Sigmoid colon (tissue), 7 donors: ENCODE measurements around the gene APOC3. TPM values are rescaled to one million over a fixed set of nuclear protein-coding genes. Genes with fewer than 3 reads are reported as not detected.

Experiments
- DNase-seq: peaks from one replicate; pipeline ENCODE4 v3.0.0-alpha.2; 2019
- H3K27ac ChIP-seq, 4 donors: fragments of 200-600 bp; sonication (generic); one replicate each; pipeline ENCODE4 v1.5.1; 2016 to 2019; ENCODE audit warnings: mild to moderate bottlenecking in 1 of 4
- H3K27me3 ChIP-seq, 3 donors: fragments of 200-600 bp; sonication (generic); one replicate each; pipeline ENCODE4 v1.5.1; 2019; ENCODE audit warnings: mild to moderate bottlenecking in 1 of 3
- H3K36me3 ChIP-seq, 4 donors: fragments of 200-600 bp; sonication (generic); one replicate each; pipeline ENCODE4 v1.5.1; 2016 to 2019
- H3K4me1 ChIP-seq, 4 donors: fragments of 200-600 bp; sonication (generic); one replicate each; pipeline ENCODE4 v1.5.1; 2017 to 2019
- H3K4me3 ChIP-seq, 4 donors: fragments of 200-600 bp; sonication (generic); one replicate each; pipeline ENCODE4 v1.5.1; 2017 to 2019; ENCODE audit warnings: mild to moderate bottlenecking in 2 of 4, moderate library complexity in 1 of 4
- H3K9me3 ChIP-seq, 4 donors: fragments of 200-600 bp in 3 of 4; sonication (generic) in 3 of 4; one replicate each; pipeline versions ENCODE4 v1.5.1 to v1.6.1; 2013 to 2019
- EP300 ChIP-seq, 4 donors: sonication (generic); formaldehyde crosslinking; IDR thresholded peaks; one replicate each; pipeline ENCODE4 v1.6.1; 2017; ENCODE audit warnings: antibody characterized with exemption in 4 of 4
- POLR2A ChIP-seq, 2 donors: fragments of 450-650 bp; IDR thresholded peaks; one replicate each; pipeline ENCODE4 v1.6.1; 2016; ENCODE audit warnings: antibody characterized with exemption in 2 of 2, mild to moderate bottlenecking in 2 of 2, moderate library complexity in 2 of 2
- POLR2AphosphoS5 ChIP-seq, 4 donors: sonication (generic); formaldehyde crosslinking; IDR thresholded peaks; one replicate each; pipeline ENCODE4 v1.6.1; 2017; ENCODE audit warnings: antibody characterized with exemption in 4 of 4
- WGBS, 2 donors: extraction: QIAGEN DNeasy Blood & Tissue Kit; methylation state at CpG; one replicate each; pipeline ENCODE4 v1.1.7; 2013; 5-methylcytosine and 5-hydroxymethylcytosine counted together
- intact Hi-C: fragments of 100-400 bp; cut with DNase I; formaldehyde crosslinking; loops from one replicate; pipeline ENCODE4 v1.15.1; 2023
- polyA plus RNA-seq, 3 donors: library from polyadenylated mRNA; stranded (reverse); fragments of 200-250 nt; gene quantifications; one replicate each; pipeline ENCODE4 v1.2.3, GENCODE V29; 2013
- total RNA-seq, 4 donors: library from RNA; depleted of rRNA; stranded (reverse); fragments of >200 nt; gene quantifications; one replicate each; pipeline ENCODE4 v1.1.0, GENCODE V29; 2016
- TF ChIP-seq, protein P1 (sequence below), 4 experiments: fragments of 450-650 bp in 3 of 4; fragments of 200-600 bp in 1 of 4; IDR thresholded peaks; one replicate each; pipeline ENCODE4 v1.5.1; 2016 to 2019; ENCODE audit warnings: antibody characterized with exemption in 4 of 4, mild to moderate bottlenecking in 3 of 4, moderate library complexity in 2 of 4
- donor health status: healthy with polysubstance abuse.
- donor health status: Bipolar disorder and iron deficiency.
- donor health status: healthy.

The APOC3 gene
- total and polyA plus RNA-seq, 7 donors: 0.19 to 4.4 TPM; not detected in 5

DNA sequence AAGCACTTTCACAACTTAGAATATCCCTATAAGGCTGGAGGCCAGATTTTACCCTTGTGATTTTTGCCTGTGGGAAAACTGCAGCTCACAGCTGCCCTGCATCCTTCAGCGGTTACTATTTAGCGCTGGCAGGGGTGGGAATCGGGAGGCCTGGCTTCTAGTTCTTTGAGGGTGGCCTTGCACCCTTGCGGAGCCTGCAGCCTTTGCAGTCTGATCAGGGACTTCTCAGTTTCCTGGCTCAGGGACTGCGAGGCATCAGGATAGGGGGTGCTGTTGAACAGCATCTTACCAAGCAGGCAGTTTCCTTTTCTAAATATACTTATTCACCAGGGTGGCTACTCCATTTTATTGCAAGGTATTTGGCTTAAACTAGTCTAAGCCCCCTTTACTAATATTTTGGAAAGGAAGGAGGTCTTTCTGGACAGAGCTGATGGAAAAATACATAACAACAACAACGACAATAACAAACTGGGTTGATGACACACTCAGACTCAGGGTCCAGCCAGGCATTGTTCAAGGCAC, 10.6 kb downstream of the APOC3 start:
- Histone ChIP-seq H3K27ac (no peak overlapping the region), H3K27me3 (no peaks in the 10 kb centered on the region), H3K36me3 (peaks cover 8 to 24% (median 14%) of the 10 kb centered on the region in 4 donors), H3K4me1 (peaks cover 0 to 13% (median 10%) of the 10 kb centered on the region in 4 donors), H3K9me3 (no peaks in the 10 kb centered on the region), H3K4me3 (no peak overlapping the region)
- DNase-seq: no peak
- TF ChIP-seq EP300 (IDR thresholded peaks at IDR 0.05) (no peak), POLR2A (IDR thresholded peaks at IDR 0.05) (no peak), POLR2AphosphoS5 (IDR thresholded peaks at IDR 0.05) (no peak)
- TF ChIP-seq, protein P1, sequence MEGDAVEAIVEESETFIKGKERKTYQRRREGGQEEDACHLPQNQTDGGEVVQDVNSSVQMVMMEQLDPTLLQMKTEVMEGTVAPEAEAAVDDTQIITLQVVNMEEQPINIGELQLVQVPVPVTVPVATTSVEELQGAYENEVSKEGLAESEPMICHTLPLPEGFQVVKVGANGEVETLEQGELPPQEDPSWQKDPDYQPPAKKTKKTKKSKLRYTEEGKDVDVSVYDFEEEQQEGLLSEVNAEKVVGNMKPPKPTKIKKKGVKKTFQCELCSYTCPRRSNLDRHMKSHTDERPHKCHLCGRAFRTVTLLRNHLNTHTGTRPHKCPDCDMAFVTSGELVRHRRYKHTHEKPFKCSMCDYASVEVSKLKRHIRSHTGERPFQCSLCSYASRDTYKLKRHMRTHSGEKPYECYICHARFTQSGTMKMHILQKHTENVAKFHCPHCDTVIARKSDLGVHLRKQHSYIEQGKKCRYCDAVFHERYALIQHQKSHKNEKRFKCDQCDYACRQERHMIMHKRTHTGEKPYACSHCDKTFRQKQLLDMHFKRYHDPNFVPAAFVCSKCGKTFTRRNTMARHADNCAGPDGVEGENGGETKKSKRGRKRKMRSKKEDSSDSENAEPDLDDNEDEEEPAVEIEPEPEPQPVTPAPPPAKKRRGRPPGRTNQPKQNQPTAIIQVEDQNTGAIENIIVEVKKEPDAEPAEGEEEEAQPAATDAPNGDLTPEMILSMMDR (IDR thresholded peaks at IDR 0.05): no peak
- 74 to 78% methylated on average over 6 of the region's 6 CpGs for WGBS, 2 donors
- intact Hi-C loops: no loop called here

DNA sequence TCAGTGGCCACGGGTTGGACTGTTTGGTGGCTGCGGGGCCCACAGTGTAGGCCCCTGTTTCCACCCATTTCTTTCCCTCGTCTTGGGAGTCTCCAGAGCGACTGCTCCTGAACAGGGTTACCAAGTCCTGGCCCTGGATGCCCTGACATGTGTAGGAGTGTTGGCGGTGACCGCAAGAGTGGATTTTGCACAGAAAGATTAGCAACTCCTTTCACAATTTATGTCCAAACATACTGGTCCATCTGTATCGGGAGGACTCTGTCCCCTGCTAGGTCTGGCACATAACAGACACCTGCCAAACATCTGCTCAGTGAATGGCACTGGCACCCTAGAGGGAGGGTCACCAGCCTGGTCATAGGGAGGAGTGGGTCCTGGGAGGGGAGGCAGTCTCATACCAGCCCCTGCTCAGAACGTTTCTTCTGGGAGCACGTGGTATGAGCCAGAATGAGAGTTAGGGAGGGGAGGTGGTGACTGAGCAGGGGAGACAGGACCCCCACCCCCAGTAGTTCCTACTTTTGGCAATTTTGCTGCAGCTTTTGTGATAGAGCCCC, 11.1 kb downstream of the APOC3 start:
- 82 to 84% methylated on average over 9 of the region's 9 CpGs for WGBS, 2 donors
- Histone ChIP-seq H3K4me3 (no peak overlapping the region), H3K27ac (no peak overlapping the region), H3K9me3 (no peaks in the 10 kb centered on the region), H3K4me1 (peaks cover 0 to 8% (median 5%) of the 10 kb centered on the region in 4 donors), H3K36me3 (peaks cover 8 to 29% (median 17%) of the 10 kb centered on the region in 4 donors), H3K27me3 (no peaks in the 10 kb centered on the region)
- intact Hi-C loops: no loop called here
- DNase-seq: peak; percentile 51
- TF ChIP-seq EP300 (IDR thresholded peaks at IDR 0.05) (no peak), POLR2A (IDR thresholded peaks at IDR 0.05) (no peak), POLR2AphosphoS5 (IDR thresholded peaks at IDR 0.05) (no peak)
- TF ChIP-seq, protein P1 (IDR thresholded peaks at IDR 0.05): no peak

GRCh38 chr11:116842117-116842516, 12.4 kb downstream of the APOC3 start:
- TF ChIP-seq POLR2A (IDR thresholded peaks at IDR 0.05): no peak
- TF ChIP-seq, protein P1 (IDR thresholded peaks at IDR 0.05): no peak
- no peak for TF ChIP-seq POLR2AphosphoS5 (IDR thresholded peaks at IDR 0.05)
- TF ChIP-seq EP300 (IDR thresholded peaks at IDR 0.05): no peak
- no peak for DNase-seq
- WGBS, 2 donors: 95 to 97% methylated on average over 4 of the region's 4 CpGs
- H3K4me3 ChIP-seq: no peak overlapping the region
- no peaks in the 10 kb centered on the region for H3K27me3 ChIP-seq
- H3K4me1 ChIP-seq: no peaks in the 10 kb centered on the region
- intact Hi-C loops: no loop called here
- no peaks in the 10 kb centered on the region for H3K9me3 ChIP-seq
- no peak overlapping the region for H3K27ac ChIP-seq
- peaks cover 9 to 42% (median 29%) of the 10 kb centered on the region in 4 donors for H3K36me3 ChIP-seq

- no peaks in the 10 kb centered on the region for H3K4me1 ChIP-seq
- H3K27ac ChIP-seq: no peak overlapping the region
- no peak for DNase-seq
- peaks cover 16 to 50% (median 37%) of the 10 kb centered on the region in 4 donors for H3K36me3 ChIP-seq
- TF ChIP-seq POLR2A (IDR thresholded peaks at IDR 0.05): no peak
- no peak for TF ChIP-seq EP300 (IDR thresholded peaks at IDR 0.05)
- TF ChIP-seq POLR2AphosphoS5 (IDR thresholded peaks at IDR 0.05): no peak
- TF ChIP-seq, protein P1 (IDR thresholded peaks at IDR 0.05): no peak
- intact Hi-C loops: no loop called here
- no peaks in the 10 kb centered on the region for H3K9me3 ChIP-seq
- H3K4me3 ChIP-seq: no peak overlapping the region
- H3K27me3 ChIP-seq: no peaks in the 10 kb centered on the region
- 70 to 90% methylated on average over 4 of the region's 4 CpGs for WGBS, 2 donors
Observed at GRCh38 chr11:116842909-116843308, 13.2 kb downstream of the APOC3 start.
